K562 (cell line): ENCODE data around the gene LPIN1. TPM values are rescaled to one million over a fixed set of nuclear protein-coding genes. Genes with fewer than 3 reads are reported as not detected.

ENCODE experiments used
- ATAC-seq: fragments of 200-7000 bp; cut with Tn5 transposase; 3 replicates; pipeline ENCODE4 v1.9.1; 2020; ENCODE audit warnings: moderate library complexity
- BruUV-seq: library from RNA; stranded (reverse); fragments of 400-500 nt; replicated peaks from 2 replicates; lab custom pipeline; 2021; lab: Mats Ljungman, UMichigan
- CTCF ChIA-PET: fragments of 300-600 bp; formaldehyde crosslinking; extraction: SDS; loops from one replicate; lab custom pipeline; 2021; ENCODE audit warnings: low intra/inter-chr PET ratio; lab: Yijun Ruan, JAX
- POLR2A ChIA-PET: fragments of 300-600, 350-650 bp; sonication (Branson Sonifier 250); formaldehyde crosslinking; extraction: SDS; loops from one replicate; lab custom pipeline; 2021; ENCODE audit warnings: antibody characterized with exemption, inconsistent platforms; lab: Yijun Ruan, JAX
- DNase-seq, 4 experiments: peaks; one replicate each; pipeline versions ENCODE4 v3.0.0 to v3.0.0-alpha.2; 2011 to 2018; ENCODE audit warnings: low spot score in 3 of 4, mixed read lengths in 3 of 4; ENCODE audit errors: extremely low read depth in 1 of 4
- FAIRE-seq: peaks from 2 replicates; lab custom pipeline; 2011; peaks lifted over from hg19 to GRCh38; lab: Jason Lieb, UNC
- H2AFZ ChIP-seq: 2 replicates; pipeline ENCODE4 v1.6.0; 2011; ENCODE audit warnings: low read depth, low read length, control low read depth, inconsistent platforms
- H3K27ac ChIP-seq: fragments of 200-600 bp; 3 replicates; pipeline ENCODE4 v1.8.0; 2011; ENCODE audit warnings: low read depth, mild to moderate bottlenecking, control low read depth, inconsistent platforms, low read length, moderate library complexity, mixed read lengths; ENCODE audit errors: extremely low read depth
- H3K27me3 ChIP-seq, 2 experiments: fragments of 300-600 bp in 1 of 2; 2 replicates in 1 of 2; 3 replicates in 1 of 2; pipeline versions ENCODE4 v1.6.0 to v1.8.0; 2011; ENCODE audit warnings: inconsistent platforms in 2 of 2, low read length in 2 of 2, mild to moderate bottlenecking in 1 of 2, mixed read lengths in 1 of 2, moderate library complexity in 1 of 2; ENCODE audit not compliant: control insufficient read depth in 2 of 2, insufficient read depth in 2 of 2
- H3K36me3 ChIP-seq: fragments of 300-600 bp; 3 replicates; pipeline ENCODE4 v1.8.0; 2011; ENCODE audit warnings: mild to moderate bottlenecking, low read length, inconsistent platforms; ENCODE audit not compliant: control insufficient read depth, insufficient read depth
- H3K4me1 ChIP-seq, 2 experiments: fragments of 200-600 bp in 1 of 2; replicated peaks in 1 of 2; 2 replicates in 1 of 2; 3 replicates in 1 of 2; pipeline versions ENCODE4 v1.5.1 to v1.8.0; 2011; ENCODE audit warnings: inconsistent platforms in 2 of 2, low read length in 2 of 2, mild to moderate bottlenecking in 1 of 2, mixed read lengths in 1 of 2, moderate library complexity in 1 of 2; ENCODE audit not compliant: control insufficient read depth in 2 of 2, insufficient read depth in 2 of 2
- H3K4me2 ChIP-seq: 2 replicates; pipeline ENCODE4 v1.6.1; 2011; ENCODE audit warnings: low read length, control low read depth, inconsistent platforms, mixed read lengths; ENCODE audit not compliant: insufficient read depth
- H3K4me3 ChIP-seq: fragments of 200-600 bp; sonication (generic), shearing (Covaris generic); 2 replicates; pipeline ENCODE4 v1.5.1; 2016; ENCODE audit warnings: control low read depth, inconsistent platforms
- H3K79me2 ChIP-seq: fragments of 200-600 bp; 3 replicates; pipeline ENCODE4 v1.8.0; 2011; ENCODE audit warnings: low read length, inconsistent platforms; ENCODE audit not compliant: control insufficient read depth, insufficient read depth
- H3K9ac ChIP-seq, 2 experiments: 2 replicates each; pipeline versions ENCODE4 v1.6.0 to v1.6.1; 2011; ENCODE audit warnings: low read depth in 2 of 2, low read length in 2 of 2, control low read depth in 1 of 2, inconsistent platforms in 1 of 2, mild to moderate bottlenecking in 1 of 2, mixed read lengths in 1 of 2; ENCODE audit not compliant: insufficient read depth in 1 of 2
- H3K9me1 ChIP-seq: one replicate; pipeline ENCODE4 v1.6.0; 2011; ENCODE audit warnings: inconsistent platforms, mild to moderate bottlenecking, low read length, moderate library complexity; ENCODE audit not compliant: control insufficient read depth, insufficient read depth
- H3K9me3 ChIP-seq: replicated peaks from 2 replicates; pipeline ENCODE4 v1.5.1; 2011; ENCODE audit warnings: low read depth, low read length, inconsistent platforms; ENCODE audit not compliant: control insufficient read depth, insufficient read depth
- H4K20me1 ChIP-seq: replicated peaks from 2 replicates; pipeline ENCODE4 v1.6.1; 2011; ENCODE audit warnings: low read length, inconsistent platforms, mixed read lengths; ENCODE audit not compliant: control insufficient read depth, insufficient read depth
- NRF1 ChIP-seq, 2 experiments: fragments of 450-650 bp; IDR thresholded peaks in 1 of 2; conservative IDR thresholded peaks in 1 of 2; 2 replicates each; pipeline ENCODE4 v1.6.1; 2014; ENCODE audit warnings: mild to moderate bottlenecking in 2 of 2
- POU5F1 ChIP-seq: fragments of 150-350 bp; IDR thresholded peaks from 2 replicates; pipeline ENCODE4 v1.6.1; 2014; ENCODE audit warnings: borderline replicate concordance, low read length, low read depth, mild to moderate bottlenecking; ENCODE audit not compliant: partially characterized antibody
- RFX1 ChIP-seq: fragments of 450-650 bp; IDR thresholded peaks from 2 replicates; pipeline ENCODE4 v1.6.1; 2016; ENCODE audit warnings: mild to moderate bottlenecking, moderate library complexity
- RNF2 ChIP-seq: sonication (generic); IDR thresholded peaks from 2 replicates; pipeline ENCODE4 v1.6.1; 2016
- SP2 ChIP-seq: IDR thresholded peaks from 2 replicates; pipeline ENCODE4 v1.6.1; 2011; ENCODE audit warnings: mild to moderate bottlenecking, low read depth, low read length, moderate library complexity; ENCODE audit not compliant: poor library complexity, severe bottlenecking; ENCODE audit errors: extremely low read depth
- TEAD4 ChIP-seq, 2 experiments: sonication (generic) in 1 of 2; formaldehyde crosslinking in 1 of 2; IDR thresholded peaks; 2 replicates each; pipeline versions ENCODE4 v1.6.1 to v1.8.0; 2012 to 2022; ENCODE audit warnings: borderline replicate concordance in 1 of 2, inconsistent platforms in 1 of 2, low read length in 1 of 2, mild to moderate bottlenecking in 1 of 2, missing genetic modification reagents in 1 of 2
- TFE3 ChIP-seq: fragments of 450-650 bp; formaldehyde crosslinking; IDR thresholded peaks from 2 replicates; pipeline ENCODE4 v1.4.0; 2020; ENCODE audit warnings: mild to moderate bottlenecking, mixed read lengths
- TRIM25 ChIP-seq: fragments of 450-650 bp; IDR thresholded peaks from 2 replicates; pipeline ENCODE4 v1.7.0; 2016; ENCODE audit warnings: borderline replicate concordance
- ZBTB1 ChIP-seq: sonication (generic); formaldehyde crosslinking; IDR thresholded peaks from 2 replicates; pipeline ENCODE4 v1.8.1; 2023; ENCODE audit warnings: missing genetic modification reagents, low read depth, mild to moderate bottlenecking, borderline replicate concordance
- ZMIZ1 ChIP-seq, 2 experiments: fragments of 150-350 bp in 1 of 2; IDR thresholded peaks; 2 replicates each; pipeline ENCODE4 v1.6.1; 2012 to 2016; ENCODE audit warnings: low read depth in 2 of 2, low read length in 2 of 2, mild to moderate bottlenecking in 1 of 2, moderate library complexity in 1 of 2
- ZNF274 ChIP-seq: IDR thresholded peaks from 2 replicates; pipeline ENCODE4 v1.6.1; 2011; ENCODE audit warnings: low read depth, mild to moderate bottlenecking, low read length, moderate library complexity, borderline replicate concordance
- ZNF282 ChIP-seq: sonication (generic); formaldehyde crosslinking; IDR thresholded peaks from 2 replicates; pipeline ENCODE4 v1.8.1; 2023; ENCODE audit warnings: missing genetic modification reagents
- WGBS: fragments of 100-300 bp; shearing (Covaris generic); methylation state at CpG from one replicate; pipeline ENCODE4 v1.1.6; 2016; ENCODE audit warnings: low coverage, mixed read lengths; ENCODE audit not compliant: insufficient coverage; ENCODE audit errors: missing lambda C conversion rate; 5-methylcytosine and 5-hydroxymethylcytosine counted together
- in situ Hi-C: fragments of 300-500 bp; cut with MboI; formaldehyde crosslinking; loops from 4 replicates; pipeline ENCODE4 v1.15.0; 2018; ENCODE audit warnings: inconsistent platforms, mixed read lengths
- intact Hi-C: fragments of 100-400 bp; cut with micrococcal nuclease; formaldehyde crosslinking; loops from 2 replicates; pipeline ENCODE4 v1.14.2; 2022
- polyA plus RNA-seq, 8 experiments: library from polyadenylated mRNA; depleted of rRNA in 4 of 8; stranded (reverse) in 5 of 8; unstranded in 3 of 8; fragments of >200 nt; fragmentation: Nextera tagmentation in 2 of 8; fragmentation: Illumina TruSeq in 1 of 8; extraction: Ambion mirVana in 2 of 8; extraction: Trizol in 1 of 8; gene quantifications; 2 replicates each; pipeline versions ENCODE4 v1.2.1 to v1.2.3, GENCODE V29; 2011 to 2014; ENCODE audit warnings: inconsistent platforms in 1 of 8, missing spikeins in 1 of 8
- total RNA-seq, 7 experiments: library from RNA; depleted of rRNA in 6 of 7; stranded (reverse); fragments of >200 nt in 6 of 7; fragmentation: Illumina TruSeq in 2 of 7; extraction: Trizol in 2 of 7; gene quantifications; 2 replicates each; pipeline versions ENCODE4 v1.2.1 to v1.2.3, GENCODE V29; 2011 to 2021; ENCODE audit warnings: low replicate concordance in 1 of 7

LPIN1 gene
- total and polyA plus RNA-seq, 9 of the 15 experiments (the other 6 are each of a cell fraction or from before 2014, with no cell fraction given) = 9.2 to 84.0 (median 27.8) TPM

- Histone ChIP-seq H3K36me3 (peaks cover 97% of the 10 kb centered on the region), H3K9me3 (no peaks in the 10 kb centered on the region), H3K9me1 (no peaks in the 10 kb centered on the region)
- TF ChIP-seq ZBTB1 (CRISPR knock-in tag) (no peak), NRF1 (conservative IDR thresholded peaks at IDR 0.05 in 1 of 2, IDR thresholded peaks at IDR 0.05 in 1 of 2) (no peak), RFX1 (no peak), TFE3 (CRISPR knock-in tag) (peak; percentile 67), TRIM25 (no peak), SP2 (no peak), ZMIZ1 (IDR thresholded peaks at IDR 0.05; ENCODE audit: low read depth in 2 of 2, low read length in 2 of 2) (no peak), ZNF274 (no peak), POU5F1 (no peak), TEAD4 (IDR thresholded peaks at IDR 0.05; ENCODE audit: low read length) (no peak), TEAD4 (CRISPR knock-in tag; IDR thresholded peaks at IDR 0.05; ENCODE audit: borderline replicate concordance) (no peak), ZNF282 (CRISPR knock-in tag) (0 out of 2 replicates have a peak, but pooled peaks have one; percentile 31), RNF2 (no peak)
- TF ChIP-seq, all 486 proteins: peak for 2
- no peaks in the 10 kb centered on the region for H3K79me2 ChIP-seq
- no peak overlapping the region for H3K4me2 ChIP-seq
- no TSS peak for BruUV-seq
- no peak overlapping the region for H3K9ac ChIP-seq
- 94% methylated on average over 7 of the region's 7 CpGs for WGBS
- FAIRE-seq (no peak), ATAC-seq (no peak), DNase-seq (no peak)
- ChIA-PET POLR2A (no interaction called here), CTCF (no interaction called here)
- no peak overlapping the region for H2AFZ ChIP-seq
- peaks cover 0 to 3% of the 10 kb centered on the region in 2 experiments; a peak in 1 of 5 replicates for H3K4me1 ChIP-seq
- no peaks in the 10 kb centered on the region for H3K27me3 ChIP-seq
- no peak overlapping the region for H3K27ac ChIP-seq
- H3K4me3 ChIP-seq = no peak overlapping the region
- in situ Hi-C loops = loop anchor here (25.0 kb wide), 1 partner anchor 303 kb away; no protein-coding TSS in a partner anchor
- intact Hi-C loops = no loop called here
- no peaks in the 10 kb centered on the region; the same call in 1 of the 2 replicates for H4K20me1 ChIP-seq
Measured at GRCh38 chr2:11790228-11790627, 43.8 kb downstream of the LPIN1 start.
